Activated CD8-positive, alpha-beta T cell treated with anti-CD3 and anti-CD28 coated beads for 36 hours (primary cell): ENCODE measurements around the gene RPL10. TPM values are rescaled to one million over a fixed set of nuclear protein-coding genes. Genes with fewer than 3 reads are reported as not detected.
"Not testable (repeated sequence)": the region's sequence is repeated elsewhere in the genome, so short reads cannot be mapped to it uniquely, and the experiment has no call there.

ENCODE experiments used
- ATAC-seq: fragments of 200-7000 bp; cut with Tn5 transposase; one replicate; pipeline ENCODE4 v1.10.0; 2021; ENCODE audit warnings: mild to moderate bottlenecking, moderate library complexity
- CTCF ChIA-PET: fragments of 350-600 bp; sonication (Branson Sonifier 250); formaldehyde crosslinking; loops from one replicate; lab custom pipeline; 2021; ENCODE audit warnings: antibody characterized with exemption; lab: Charles Lee
- POLR2A ChIA-PET: fragments of 350-600 bp; sonication (Branson Sonifier 250); formaldehyde crosslinking; loops from one replicate; lab custom pipeline; 2021; ENCODE audit warnings: antibody characterized with exemption; lab: Charles Lee
- DNase-seq: peaks from one replicate; pipeline ENCODE4 v3.0.0-alpha.2; 2020
- H3K27ac Mint-ChIP-seq: one replicate; pipeline ENCODE4 v1.8.0; 2021; ENCODE audit warnings: mild to moderate bottlenecking, mixed read lengths
- H3K27me3 Mint-ChIP-seq: one replicate; pipeline ENCODE4 v1.8.0; 2021; ENCODE audit warnings: mixed read lengths
- H3K36me3 Mint-ChIP-seq: one replicate; pipeline ENCODE4 v1.8.0; 2021; ENCODE audit warnings: low read depth, mixed read lengths
- H3K4me1 Mint-ChIP-seq: one replicate; pipeline ENCODE4 v1.8.0; 2021; ENCODE audit warnings: low read depth, mixed read lengths
- H3K4me3 Mint-ChIP-seq: one replicate; pipeline ENCODE4 v1.8.0; 2021; ENCODE audit warnings: mild to moderate bottlenecking, moderate library complexity, mixed read lengths
- H3K9me3 Mint-ChIP-seq: one replicate; pipeline ENCODE4 v1.8.0; 2021; ENCODE audit warnings: mixed read lengths
- intact Hi-C: fragments of 100-400 bp; cut with micrococcal nuclease; formaldehyde crosslinking; loops from one replicate; pipeline ENCODE4 v1.10.0; 2022
- total RNA-seq, 2 experiments: library from RNA; stranded (reverse); gene quantifications; one replicate each; pipeline ENCODE4 v1.2.3, GENCODE V29; 2021
- TF ChIP-seq, protein P1 (sequence below): fragments of 200-600 bp; IDR thresholded peaks from one replicate; pipeline ENCODE4 v1.8.0; 2022; ENCODE audit warnings: antibody characterized with exemption, mild to moderate bottlenecking

The RPL10 gene
- total RNA-seq, 2 experiments from 2014 or later: 3,574 to 3,675 TPM

DNA sequence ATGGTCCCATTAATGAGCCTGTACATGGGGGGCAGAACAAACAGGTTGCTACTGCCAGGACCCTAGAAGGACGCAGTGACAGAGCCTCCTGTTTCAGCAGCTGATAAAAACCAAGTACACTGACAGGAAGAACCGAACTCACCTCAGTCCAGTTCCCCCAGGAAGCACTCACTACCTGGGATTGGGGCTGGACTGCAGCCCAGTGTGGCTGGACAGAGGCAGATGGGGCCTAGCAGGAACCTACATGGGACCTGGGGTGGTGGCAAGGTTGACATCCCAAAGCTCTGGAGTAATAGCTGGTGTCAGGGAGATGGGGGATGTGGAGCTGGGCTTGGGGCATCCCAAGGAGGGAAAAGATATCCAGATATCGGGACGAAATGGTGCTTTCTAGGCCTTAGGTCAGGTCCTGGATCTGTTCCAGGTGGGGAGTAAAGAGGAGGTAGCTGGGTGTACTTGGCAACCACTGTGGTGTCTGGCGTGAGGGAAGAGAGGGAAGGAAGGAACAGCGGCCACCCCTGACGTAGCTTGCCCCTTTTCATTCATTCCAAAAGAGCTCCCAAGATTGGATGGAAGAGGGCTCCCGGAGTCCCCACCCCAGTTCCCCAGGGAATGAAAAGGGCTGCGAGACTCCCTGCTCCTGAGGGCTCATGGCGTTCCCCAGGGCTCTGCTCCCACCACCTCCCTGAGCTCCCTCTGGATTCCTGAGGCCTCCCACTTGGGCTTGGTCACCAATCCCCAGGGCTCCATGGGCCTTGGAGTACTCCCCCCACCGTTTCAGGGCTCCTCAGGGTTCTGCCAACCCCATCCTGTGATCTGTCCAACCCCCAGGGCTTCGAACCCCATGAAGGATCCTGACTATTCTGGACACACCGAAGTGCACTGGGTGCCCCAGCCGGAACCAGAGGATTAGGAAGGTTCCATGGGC lies 14.6 kb upstream of the RPL10 start:
- ChIA-PET POLR2A (interaction anchor here (0.7 to 1.5 kb wide), 7 partner anchors 8 to 85 kb away, joined by 3 to 14 read pairs (median 3); partner anchors contain the start of gene RPL10), CTCF (interaction anchor here (2.1 kb wide), 1 partner anchor 10 kb away, joined by 11 read pairs; the partner anchor contains the start of gene FLNA)
- Mint-ChIP-seq H3K27ac (no peak overlapping the region), H3K9me3 (no peaks in the 10 kb centered on the region), H3K27me3 (no peaks in the 10 kb centered on the region), H3K36me3 (peaks cover 13% of the 10 kb centered on the region), H3K4me3 (no peak overlapping the region), H3K4me1 (peaks cover 9% of the 10 kb centered on the region)
- intact Hi-C loops: no loop called here
- DNase-seq (no peak), ATAC-seq (no peak)
- TF ChIP-seq, protein P1, sequence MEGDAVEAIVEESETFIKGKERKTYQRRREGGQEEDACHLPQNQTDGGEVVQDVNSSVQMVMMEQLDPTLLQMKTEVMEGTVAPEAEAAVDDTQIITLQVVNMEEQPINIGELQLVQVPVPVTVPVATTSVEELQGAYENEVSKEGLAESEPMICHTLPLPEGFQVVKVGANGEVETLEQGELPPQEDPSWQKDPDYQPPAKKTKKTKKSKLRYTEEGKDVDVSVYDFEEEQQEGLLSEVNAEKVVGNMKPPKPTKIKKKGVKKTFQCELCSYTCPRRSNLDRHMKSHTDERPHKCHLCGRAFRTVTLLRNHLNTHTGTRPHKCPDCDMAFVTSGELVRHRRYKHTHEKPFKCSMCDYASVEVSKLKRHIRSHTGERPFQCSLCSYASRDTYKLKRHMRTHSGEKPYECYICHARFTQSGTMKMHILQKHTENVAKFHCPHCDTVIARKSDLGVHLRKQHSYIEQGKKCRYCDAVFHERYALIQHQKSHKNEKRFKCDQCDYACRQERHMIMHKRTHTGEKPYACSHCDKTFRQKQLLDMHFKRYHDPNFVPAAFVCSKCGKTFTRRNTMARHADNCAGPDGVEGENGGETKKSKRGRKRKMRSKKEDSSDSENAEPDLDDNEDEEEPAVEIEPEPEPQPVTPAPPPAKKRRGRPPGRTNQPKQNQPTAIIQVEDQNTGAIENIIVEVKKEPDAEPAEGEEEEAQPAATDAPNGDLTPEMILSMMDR: no peak

DNA sequence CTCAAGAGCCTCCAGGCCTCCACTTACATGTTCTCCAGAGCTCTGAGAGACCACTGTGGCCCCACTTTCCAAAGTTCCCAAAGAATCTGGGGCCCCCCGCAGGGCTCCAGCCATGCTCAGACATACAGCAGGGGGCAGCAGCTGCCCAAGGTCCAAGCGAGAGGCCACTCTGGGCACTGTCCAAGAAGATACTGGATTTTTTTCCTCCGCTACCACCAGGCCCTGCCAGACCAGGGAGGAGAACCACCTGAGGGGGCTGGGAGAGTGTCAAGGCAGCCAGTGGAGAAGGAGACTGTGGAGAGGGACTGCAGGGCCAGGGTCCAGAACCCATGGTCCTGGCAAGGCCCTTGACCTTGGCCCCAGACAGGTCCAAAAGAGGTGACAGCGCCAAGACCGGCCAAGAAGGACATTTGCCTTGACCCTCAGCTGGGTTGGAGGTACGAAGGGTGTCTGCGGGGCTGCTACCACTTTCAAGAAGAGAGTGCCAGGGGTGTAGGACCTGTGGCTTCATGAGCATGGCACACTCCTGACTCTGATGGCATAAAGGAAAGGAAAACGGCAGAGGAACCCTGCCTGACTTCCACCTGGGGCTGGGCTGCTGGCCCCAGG lies 13.8 kb upstream of the RPL10 start:
- Mint-ChIP-seq H3K9me3 (no peaks in the 10 kb centered on the region), H3K27ac (peak overlapping the region; percentile 68), H3K36me3 (peaks cover 12% of the 10 kb centered on the region), H3K4me3 (no peak overlapping the region), H3K27me3 (no peaks in the 10 kb centered on the region), H3K4me1 (peaks cover 9% of the 10 kb centered on the region)
- ChIA-PET POLR2A (interaction anchor here (1.1 to 1.5 kb wide), 4 partner anchors 9 to 22 kb away, joined by 3 to 14 read pairs (median 4); partner anchors contain the start of gene RPL10), CTCF (interaction anchor here (2.1 kb wide), 1 partner anchor 11 kb away, joined by 11 read pairs; the partner anchor contains the start of gene FLNA)
- intact Hi-C loops: no loop called here
- ATAC-seq (no peak), DNase-seq (no peak)
- TF ChIP-seq, protein P1: no peak

DNA sequence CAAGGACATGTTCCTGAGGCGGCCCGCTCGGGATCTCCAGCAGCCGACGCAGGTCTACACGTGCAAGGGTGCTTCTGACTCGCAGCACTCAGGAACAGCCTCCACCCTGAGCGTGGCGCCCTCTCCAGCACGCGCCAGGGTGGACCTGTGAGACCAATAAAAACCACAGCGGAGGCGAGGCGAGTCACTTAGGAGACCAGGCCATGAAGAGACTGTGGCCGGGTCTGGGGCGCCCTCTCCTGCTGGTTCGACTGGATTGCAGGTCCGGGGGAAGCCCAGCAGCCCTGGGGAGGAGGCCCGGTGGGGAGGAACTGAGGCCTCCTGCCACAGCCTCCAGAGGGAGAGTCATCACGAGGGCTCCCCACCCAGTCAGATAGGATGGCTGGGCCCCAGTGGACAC lies 10.1 kb upstream of the RPL10 start:
- H3K27me3 Mint-ChIP-seq, POLR2A ChIA-PET, intact Hi-C loops, H3K4me1 Mint-ChIP-seq, DNase-seq, H3K9me3 Mint-ChIP-seq, H3K27ac Mint-ChIP-seq, H3K36me3 Mint-ChIP-seq, CTCF ChIA-PET, H3K4me3 Mint-ChIP-seq: not testable (repeated sequence)
- peak; percentile 45 for ATAC-seq

DNA sequence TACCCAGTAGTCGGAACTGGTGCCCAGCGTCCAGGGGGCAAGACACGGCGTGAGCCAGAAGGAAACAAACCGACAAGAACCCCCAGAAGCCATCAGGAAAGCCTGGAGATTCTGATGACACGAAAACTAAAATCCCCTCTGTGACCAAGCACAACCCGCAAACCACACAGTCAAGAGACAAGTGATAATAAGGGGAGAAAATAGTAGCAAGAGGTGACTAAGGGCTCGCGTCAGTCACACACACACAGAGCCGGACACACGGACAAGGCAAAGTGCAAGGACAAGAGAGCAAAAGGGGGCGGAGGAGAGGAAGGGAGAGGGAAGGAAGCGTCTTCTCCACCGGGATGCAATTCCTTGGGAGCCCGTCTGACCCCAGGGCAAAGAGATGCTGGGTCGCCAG lies 9.5 kb upstream of the RPL10 start:
- H3K27ac Mint-ChIP-seq, H3K9me3 Mint-ChIP-seq, intact Hi-C loops: not testable (repeated sequence)

DNA sequence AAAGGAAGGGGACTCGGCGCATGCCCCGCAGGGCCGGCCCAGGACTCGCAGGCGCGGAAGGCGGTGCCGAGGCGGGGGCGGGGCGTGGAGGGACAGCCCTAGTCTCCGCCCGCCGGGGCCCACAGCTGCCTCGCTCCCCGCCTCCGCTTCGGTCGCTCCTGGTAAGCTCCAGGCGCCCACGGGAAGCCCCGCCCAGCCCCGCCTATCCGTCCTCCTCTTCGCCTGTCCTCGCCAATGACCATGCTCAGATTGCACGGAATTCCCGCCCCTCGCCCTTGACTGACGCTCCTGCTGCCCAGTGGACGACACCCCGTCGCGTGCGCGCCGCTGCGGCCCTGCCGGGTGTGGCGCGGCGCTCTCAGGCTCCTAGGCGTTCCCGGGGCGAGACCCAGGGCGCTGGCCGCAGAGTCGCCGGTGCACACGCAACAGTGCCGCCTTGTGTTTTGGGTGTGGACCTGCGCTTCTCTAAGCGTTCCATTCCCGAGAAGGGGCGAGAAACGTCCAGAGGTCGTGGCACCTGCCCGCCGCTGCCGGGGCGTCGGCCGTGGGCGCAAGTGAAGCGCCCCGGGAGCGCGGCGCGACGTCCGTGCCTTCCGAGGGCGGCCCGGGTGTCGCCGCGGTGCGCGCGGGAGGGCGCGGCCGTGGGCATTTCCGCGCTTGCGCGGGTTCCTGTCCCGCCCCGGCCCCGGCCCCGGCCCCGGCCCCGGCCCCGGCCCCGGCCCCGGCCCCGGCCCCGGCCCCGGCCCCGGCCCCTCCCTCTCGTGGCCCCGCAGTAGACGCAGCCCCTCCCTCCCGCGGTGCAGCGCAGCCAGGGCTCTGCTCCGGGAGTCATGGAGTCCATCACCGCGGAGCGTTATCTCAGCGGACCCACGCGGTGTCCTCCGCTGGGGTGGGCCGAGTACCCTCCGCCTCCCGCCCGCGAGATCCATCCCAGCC lies 8.1 kb upstream of the RPL10 start:
- H3K4me3 Mint-ChIP-seq, intact Hi-C loops, H3K4me1 Mint-ChIP-seq, DNase-seq, CTCF ChIA-PET, H3K36me3 Mint-ChIP-seq, H3K27ac Mint-ChIP-seq, H3K9me3 Mint-ChIP-seq, POLR2A ChIA-PET, H3K27me3 Mint-ChIP-seq: not testable (repeated sequence)
- ATAC-seq: peak; percentile 72

More for the DNA sequence above, 9.5 kb upstream of the RPL10 start:
- H3K4me3 Mint-ChIP-seq, POLR2A ChIA-PET, H3K27me3 Mint-ChIP-seq, DNase-seq, CTCF ChIA-PET, H3K36me3 Mint-ChIP-seq, H3K4me1 Mint-ChIP-seq: not testable (repeated sequence)
- ATAC-seq: peak; percentile 8

DNA sequence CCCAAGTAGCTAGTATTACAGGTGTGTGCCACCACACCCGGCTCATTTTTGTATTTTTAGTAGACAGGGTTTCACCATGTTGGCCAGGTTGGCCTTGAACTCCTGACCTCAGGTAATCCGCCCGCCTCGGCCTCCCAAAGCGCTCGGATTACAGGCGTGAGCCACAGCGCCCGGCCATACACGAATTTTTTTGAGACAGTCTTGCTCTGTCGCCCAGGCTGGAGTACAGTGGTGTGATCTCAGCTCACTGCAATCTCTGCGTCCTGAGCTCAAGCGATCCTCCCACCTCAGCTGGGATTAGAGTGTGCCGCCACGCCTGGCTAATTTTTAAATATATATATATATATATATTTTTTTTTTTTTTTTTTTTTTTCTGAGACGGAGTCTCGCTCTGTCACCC lies 1.8 kb upstream of the RPL10 start:
- Mint-ChIP-seq H3K4me3 (peak overlapping the region; percentile 98), H3K36me3 (peaks cover 30% of the 10 kb centered on the region)
- ATAC-seq, H3K4me1 Mint-ChIP-seq, DNase-seq, H3K9me3 Mint-ChIP-seq, H3K27me3 Mint-ChIP-seq, CTCF ChIA-PET, intact Hi-C loops, H3K27ac Mint-ChIP-seq: not testable (repeated sequence)
- POLR2A ChIA-PET: interaction anchor here (5.7 kb wide), 1 partner anchor 20 kb away, joined by 30 read pairs; no protein-coding TSS in a partner anchor
